Peyer's patch (tissue), 4 donors: Measurements from ENCODE around the gene ZNF407. TPM values are rescaled to one million over a fixed set of nuclear protein-coding genes. Genes with fewer than 3 reads are reported as not detected.

Source experiments
- DNase-seq, 3 donors: peaks; one replicate each; pipeline ENCODE4 v3.0.0-alpha.2; 2017 to 2019
- H3K27ac ChIP-seq, 4 donors: fragments of 200-600 bp; sonication (generic); one replicate each; pipeline ENCODE4 v1.5.1; 2016 to 2019
- H3K27me3 ChIP-seq, 2 donors: fragments of 200-600 bp; sonication (generic); one replicate each; pipeline ENCODE4 v1.5.1; 2019
- H3K36me3 ChIP-seq, 3 donors: fragments of 200-600 bp; sonication (generic); one replicate each; pipeline ENCODE4 v1.5.1; 2016 to 2019
- H3K4me1 ChIP-seq, 4 donors: fragments of 200-600 bp; sonication (generic); one replicate each; pipeline ENCODE4 v1.5.1; 2016 to 2019
- H3K4me3 ChIP-seq, 4 donors: fragments of 200-600 bp; sonication (generic); 1 replicate in 3 of 4; 2 replicates in 1 of 4; pipeline ENCODE4 v1.5.1; 2016 to 2019; ENCODE audit warnings: mild to moderate bottlenecking in 1 of 4
- H3K9me3 ChIP-seq, 4 donors: fragments of 200-600 bp; sonication (generic); one replicate each; pipeline ENCODE4 v1.5.1; 2016 to 2019; ENCODE audit warnings: mild to moderate bottlenecking in 1 of 4
- CTCF ChIP-seq, 6 experiments: fragments of 450-650 bp in 4 of 6; fragments of 200-600 bp in 2 of 6; sonication (generic) in 1 of 6; IDR thresholded peaks; one replicate each; pipeline ENCODE4 v1.5.1; 2017 to 2019; ENCODE audit warnings: antibody characterized with exemption in 6 of 6, mild to moderate bottlenecking in 3 of 6, moderate library complexity in 1 of 6
- POLR2A ChIP-seq, 2 donors: fragments of 450-650 bp; IDR thresholded peaks; one replicate each; pipeline ENCODE4 v1.5.1; 2017; ENCODE audit warnings: antibody characterized with exemption in 2 of 2, mild to moderate bottlenecking in 2 of 2, moderate library complexity in 2 of 2
- total RNA-seq, 4 donors: library from RNA; depleted of rRNA; stranded (reverse); fragments of >200 nt; gene quantifications; one replicate each; pipeline ENCODE4 v1.1.0, GENCODE V29; 2016

Gene ZNF407
- total RNA-seq, 4 donors from 2014 or later: 24.0 to 54.5 (median 32.3) TPM

DNA sequence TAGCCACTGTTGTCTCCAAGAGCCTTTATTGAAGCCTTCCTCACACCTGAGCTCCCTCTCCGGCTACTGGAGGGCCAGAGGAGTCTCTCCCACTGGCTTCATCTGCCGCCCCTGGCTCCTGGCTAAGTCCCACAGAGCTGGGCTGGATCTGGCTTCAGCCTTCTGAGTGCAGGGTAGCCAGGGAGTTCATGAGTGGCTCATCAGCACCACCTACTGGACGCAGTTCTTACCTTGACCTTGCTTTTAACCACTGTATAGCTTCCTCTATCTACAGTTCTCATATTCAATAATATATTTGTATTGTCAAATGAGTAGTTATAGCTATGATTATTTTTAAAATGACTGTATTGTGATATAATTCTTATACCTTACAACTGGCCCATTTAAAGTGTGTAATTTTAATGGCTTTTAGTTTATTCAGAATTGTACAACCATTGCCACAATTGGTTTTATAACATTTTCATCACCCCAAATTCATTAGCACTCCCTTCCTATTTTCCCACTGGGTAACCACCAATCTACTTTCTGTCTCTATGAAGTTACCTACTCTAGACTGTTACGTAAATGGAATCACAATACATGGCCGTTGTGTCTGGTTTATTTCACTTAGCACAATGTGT, 45.6 kb upstream of the ZNF407 start:
- peak; percentile 81 to 96 (median 86) for DNase-seq
- no peak overlapping the region for H3K4me3 ChIP-seq
- H3K36me3 ChIP-seq: no peaks in the 10 kb centered on the region
- no peaks in the 10 kb centered on the region for H3K27me3 ChIP-seq
- no peak overlapping the region for H3K27ac ChIP-seq
- TF ChIP-seq POLR2A (IDR thresholded peaks at IDR 0.05) (no peak), CTCF (IDR thresholded peaks at IDR 0.05) (peak; percentile 35 to 93 (median 84))
- peaks cover 0 to 16% (median 6%) of the 10 kb centered on the region in 4 donors for H3K9me3 ChIP-seq
- peaks cover 0 to 5% (median 0%) of the 10 kb centered on the region in 4 donors for H3K4me1 ChIP-seq

DNA sequence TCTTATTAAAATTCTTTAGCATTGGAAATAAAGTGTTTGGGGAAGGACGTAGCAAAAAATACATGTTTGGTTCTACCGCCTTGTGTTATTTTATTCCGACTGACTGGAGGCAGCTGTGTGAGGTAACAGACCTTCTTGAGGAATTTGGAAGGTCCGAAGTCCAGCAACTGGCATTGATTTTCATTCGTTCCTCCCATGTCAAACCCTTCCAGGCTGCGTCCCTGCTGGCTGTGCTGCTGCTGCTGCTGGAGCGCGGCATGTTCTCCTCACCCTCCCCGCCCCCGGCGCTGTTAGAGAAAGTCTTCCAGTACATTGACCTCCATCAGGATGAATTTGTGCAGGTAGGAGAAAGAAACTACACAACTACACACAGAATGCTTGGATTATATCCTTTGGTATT, 41.5 kb upstream of the ZNF407 start:
- no peaks in the 10 kb centered on the region for H3K36me3 ChIP-seq
- H3K4me3 ChIP-seq: no peak overlapping the region
- peaks cover 0 to 5% (median 0%) of the 10 kb centered on the region in 4 donors for H3K4me1 ChIP-seq
- no peak overlapping the region for H3K27ac ChIP-seq
- H3K27me3 ChIP-seq: no peaks in the 10 kb centered on the region
- no peak for DNase-seq
- H3K9me3 ChIP-seq: no peaks in the 10 kb centered on the region
- TF ChIP-seq CTCF (IDR thresholded peaks at IDR 0.05) (no peak), POLR2A (IDR thresholded peaks at IDR 0.05) (no peak)

DNA sequence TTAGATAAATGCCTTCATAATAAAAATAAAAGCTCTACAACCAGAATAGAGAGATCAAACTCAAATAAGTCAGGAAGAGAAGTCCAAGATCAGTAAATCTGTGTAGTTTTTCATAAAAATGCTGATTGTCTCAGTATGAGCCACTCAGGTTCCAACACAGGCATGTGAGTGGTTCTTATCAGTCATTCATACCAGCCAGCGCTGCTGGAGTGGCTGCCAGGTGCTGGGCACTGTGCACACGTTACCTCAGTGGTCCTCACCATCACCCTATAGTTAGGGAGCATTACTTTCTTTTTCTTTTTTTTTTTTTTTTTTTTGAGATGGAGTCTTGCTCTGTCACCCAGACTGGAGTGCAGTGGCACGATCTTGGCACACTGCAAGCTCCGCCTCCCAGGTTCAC, 39.6 kb upstream of the ZNF407 start:
- Histone ChIP-seq H3K9me3 (no peaks in the 10 kb centered on the region), H3K4me3 (no peak overlapping the region), H3K27me3 (no peaks in the 10 kb centered on the region), H3K27ac (no peak overlapping the region), H3K36me3 (no peaks in the 10 kb centered on the region), H3K4me1 (no peaks in the 10 kb centered on the region)
- no peak for TF ChIP-seq POLR2A (IDR thresholded peaks at IDR 0.05)
- no peak for TF ChIP-seq CTCF (IDR thresholded peaks at IDR 0.05)
- no peak for DNase-seq

GRCh38 chr18:74562131-74562730, 35.4 kb upstream of the ZNF407 start:
- Histone ChIP-seq H3K4me3 (no peak overlapping the region), H3K36me3 (no peaks in the 10 kb centered on the region), H3K4me1 (peaks cover 0 to 24% (median 0%) of the 10 kb centered on the region in 4 donors), H3K27ac (no peak overlapping the region), H3K27me3 (no peaks in the 10 kb centered on the region), H3K9me3 (peaks cover 0 to 6% (median 0%) of the 10 kb centered on the region in 4 donors)
- TF ChIP-seq CTCF (IDR thresholded peaks at IDR 0.05): no peak
- DNase-seq: no peak

- Histone ChIP-seq H3K9me3 (peaks cover 0 to 6% (median 0%) of the 10 kb centered on the region in 4 donors), H3K27me3 (no peaks in the 10 kb centered on the region), H3K27ac (no peak overlapping the region), H3K4me1 (peaks cover 0 to 24% (median 0%) of the 10 kb centered on the region in 4 donors), H3K4me3 (no peak overlapping the region), H3K36me3 (no peaks in the 10 kb centered on the region)
- DNase-seq: no peak
- no peak for TF ChIP-seq CTCF (IDR thresholded peaks at IDR 0.05)
- TF ChIP-seq POLR2A (IDR thresholded peaks at IDR 0.05): no peak
Observed at GRCh38 chr18:74562775-74563174, 34.9 kb upstream of the ZNF407 start.
